Neural cell (in vitro differentiated cells): ENCODE data around the gene ENOX1. TPM values are rescaled to one million over a fixed set of nuclear protein-coding genes. Genes with fewer than 3 reads are reported as not detected.

Experiments
- H2AFZ ChIP-seq: fragments of 200-600, 300-800 bp; sonication (generic), shearing (Covaris generic); 2 replicates; pipeline ENCODE4 v1.6.0; 2014; ENCODE audit warnings: low read depth, mild to moderate bottlenecking, antibody characterized with exemption, low read length, moderate library complexity
- H3F3A ChIP-seq: fragments of 200-600 bp; shearing (Covaris generic); 2 replicates; pipeline ENCODE4 v1.6.1; 2016; ENCODE audit warnings: mild to moderate bottlenecking, moderate library complexity, mixed read lengths, antibody characterized with exemption, low read length; ENCODE audit not compliant: insufficient read depth, poor library complexity, severe bottlenecking
- H3K27ac ChIP-seq: fragments of 200-600, 300-800 bp; sonication (generic), shearing (Covaris generic); 2 replicates; pipeline ENCODE4 v1.5.1; 2014; ENCODE audit warnings: mild to moderate bottlenecking, low read length, moderate library complexity
- H3K27me3 ChIP-seq: fragments of 300-800, 200-600 bp; sonication (generic), shearing (Covaris generic); 2 replicates; pipeline ENCODE4 v1.6.0; 2014; ENCODE audit warnings: mild to moderate bottlenecking, low read depth, low read length, moderate library complexity; ENCODE audit not compliant: insufficient read depth
- H3K36me3 ChIP-seq: fragments of 300-800, 200-600 bp; sonication (generic), shearing (Covaris generic); 2 replicates; pipeline ENCODE4 v1.5.1; 2014; ENCODE audit warnings: mild to moderate bottlenecking, antibody characterized with exemption, low read length, moderate library complexity; ENCODE audit not compliant: insufficient read depth
- H3K4me2 ChIP-seq: fragments of 300-800, 200-600 bp; sonication (generic), shearing (Covaris generic); 2 replicates; pipeline ENCODE4 v1.6.0; 2014; ENCODE audit warnings: mild to moderate bottlenecking, low read length
- H3K4me3 ChIP-seq: fragments of 300-800, 200-600 bp; sonication (generic), shearing (Covaris generic); 2 replicates; pipeline ENCODE4 v1.5.1; 2014; ENCODE audit warnings: mild to moderate bottlenecking, low read length, moderate library complexity
- H3K79me2 ChIP-seq: fragments of 200-600 bp; shearing (Covaris generic); replicated peaks from 2 replicates; pipeline ENCODE4 v1.6.0; 2014; ENCODE audit warnings: mild to moderate bottlenecking, low read length, moderate library complexity; ENCODE audit not compliant: insufficient read depth
- H3K9ac ChIP-seq: fragments of 300-800, 200-600 bp; sonication (generic), shearing (Covaris generic); 2 replicates; pipeline ENCODE4 v1.6.1; 2016; ENCODE audit warnings: mild to moderate bottlenecking, low read length, mixed read lengths
- H3K9me2 ChIP-seq: fragments of 200-600 bp; shearing (Covaris generic); 2 replicates; pipeline ENCODE4 v1.6.1; 2016; ENCODE audit warnings: mild to moderate bottlenecking, low read length, mixed read lengths; ENCODE audit not compliant: insufficient read depth
- H3K9me3 ChIP-seq: fragments of 200-600, 300-800 bp; sonication (generic), shearing (Covaris generic); 2 replicates; pipeline ENCODE4 v1.6.1; 2016; ENCODE audit warnings: mild to moderate bottlenecking, mixed run types, low read length, moderate library complexity, mixed read lengths
- H4K20me1 ChIP-seq: fragments of 200-600 bp; shearing (Covaris generic); 2 replicates; pipeline ENCODE4 v1.6.1; 2016; ENCODE audit warnings: mild to moderate bottlenecking, mixed run types; ENCODE audit not compliant: insufficient read depth
- EP300 ChIP-seq: fragments of 450-650 bp; conservative IDR thresholded peaks from 2 replicates; pipeline ENCODE4 v1.6.1; 2014; ENCODE audit warnings: antibody characterized with exemption, mild to moderate bottlenecking, moderate library complexity; ENCODE audit not compliant: poor library complexity, severe bottlenecking
- EZH2 ChIP-seq: fragments of 200-600, 300-800 bp; shearing (Covaris generic), sonication (generic); IDR thresholded peaks from 2 replicates; pipeline ENCODE4 v1.6.1; 2014; ENCODE audit warnings: antibody characterized with exemption, low read length, borderline replicate concordance, mild to moderate bottlenecking; ENCODE audit not compliant: insufficient read depth, poor library complexity, severe bottlenecking
- MXI1 ChIP-seq: fragments of 450-650 bp; conservative IDR thresholded peaks from 2 replicates; pipeline ENCODE4 v1.6.1; 2014; ENCODE audit warnings: antibody characterized with exemption, mild to moderate bottlenecking; ENCODE audit not compliant: poor library complexity, severe bottlenecking
- POLR2AphosphoS5 ChIP-seq: IDR thresholded peaks from 2 replicates; pipeline ENCODE4 v1.6.1; 2012
- RAD21 ChIP-seq: fragments of 450-650 bp; conservative IDR thresholded peaks from 2 replicates; pipeline ENCODE4 v1.6.1; 2014; ENCODE audit warnings: antibody characterized with exemption, mild to moderate bottlenecking, moderate library complexity
- REST ChIP-seq: IDR thresholded peaks from 2 replicates; pipeline ENCODE4 v1.6.1; 2012; ENCODE audit warnings: borderline replicate concordance
- SMC3 ChIP-seq: fragments of 450-650 bp; conservative IDR thresholded peaks from 2 replicates; pipeline ENCODE4 v1.6.1; 2014; ENCODE audit warnings: antibody characterized with exemption, mild to moderate bottlenecking, moderate library complexity; ENCODE audit not compliant: poor library complexity
- TAF1 ChIP-seq: IDR thresholded peaks from 2 replicates; pipeline ENCODE4 v1.6.1; 2012; ENCODE audit warnings: low read depth
- polyA plus RNA-seq: library from polyadenylated mRNA; depleted of rRNA; stranded (reverse); fragments of >200 nt; gene quantifications from 2 replicates; pipeline ENCODE4 v1.2.3, GENCODE V29; 2014
- TF ChIP-seq, protein P1 (sequence below): fragments of 450-650 bp; IDR thresholded peaks from 2 replicates; pipeline ENCODE4 v1.5.1; 2014; ENCODE audit warnings: antibody characterized with exemption, mild to moderate bottlenecking, moderate library complexity; ENCODE audit not compliant: poor library complexity, severe bottlenecking

The ENOX1 gene
- polyA plus RNA-seq, 1 donor from 2014 or later, result 42.6 TPM

GRCh38 chr13:43482026-43482425, 304.7 kb downstream of the ENOX1 start:
- Histone ChIP-seq H3K4me2 (no peak overlapping the region), H3K27ac (peak overlapping the region; percentile 5), H3K9me3 (no peaks in the 10 kb centered on the region), H2AFZ (no peak overlapping the region), H3K9me2 (no peaks in the 10 kb centered on the region), H3K27me3 (no peaks in the 10 kb centered on the region), H3K4me3 (no peak overlapping the region), H4K20me1 (no peaks in the 10 kb centered on the region), H3K36me3 (peaks cover 3% of the 10 kb centered on the region), H3K79me2 (no peaks in the 10 kb centered on the region), H3F3A (no peaks in the 10 kb centered on the region), H3K9ac (no peak overlapping the region)
- TF ChIP-seq POLR2AphosphoS5 (no peak), TAF1 (no peak), EP300 (no peak), RAD21 (no peak), SMC3 (no peak), EZH2 (no peak), REST (no peak), MXI1 (no peak)
- TF ChIP-seq, protein P1, sequence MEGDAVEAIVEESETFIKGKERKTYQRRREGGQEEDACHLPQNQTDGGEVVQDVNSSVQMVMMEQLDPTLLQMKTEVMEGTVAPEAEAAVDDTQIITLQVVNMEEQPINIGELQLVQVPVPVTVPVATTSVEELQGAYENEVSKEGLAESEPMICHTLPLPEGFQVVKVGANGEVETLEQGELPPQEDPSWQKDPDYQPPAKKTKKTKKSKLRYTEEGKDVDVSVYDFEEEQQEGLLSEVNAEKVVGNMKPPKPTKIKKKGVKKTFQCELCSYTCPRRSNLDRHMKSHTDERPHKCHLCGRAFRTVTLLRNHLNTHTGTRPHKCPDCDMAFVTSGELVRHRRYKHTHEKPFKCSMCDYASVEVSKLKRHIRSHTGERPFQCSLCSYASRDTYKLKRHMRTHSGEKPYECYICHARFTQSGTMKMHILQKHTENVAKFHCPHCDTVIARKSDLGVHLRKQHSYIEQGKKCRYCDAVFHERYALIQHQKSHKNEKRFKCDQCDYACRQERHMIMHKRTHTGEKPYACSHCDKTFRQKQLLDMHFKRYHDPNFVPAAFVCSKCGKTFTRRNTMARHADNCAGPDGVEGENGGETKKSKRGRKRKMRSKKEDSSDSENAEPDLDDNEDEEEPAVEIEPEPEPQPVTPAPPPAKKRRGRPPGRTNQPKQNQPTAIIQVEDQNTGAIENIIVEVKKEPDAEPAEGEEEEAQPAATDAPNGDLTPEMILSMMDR, result no peak

GRCh38 chr13:43478902-43479301, 307.9 kb downstream of the ENOX1 start:
- no peak overlapping the region for H3K27ac ChIP-seq
- no peaks in the 10 kb centered on the region for H3K9me3 ChIP-seq
- H3F3A ChIP-seq, result no peaks in the 10 kb centered on the region
- H3K4me2 ChIP-seq, result no peak overlapping the region
- H3K4me3 ChIP-seq, result no peak overlapping the region
- no peaks in the 10 kb centered on the region for H3K79me2 ChIP-seq
- no peak overlapping the region for H3K9ac ChIP-seq
- no peak overlapping the region for H2AFZ ChIP-seq
- no peaks in the 10 kb centered on the region for H3K27me3 ChIP-seq
- no peaks in the 10 kb centered on the region for H3K9me2 ChIP-seq
- no peaks in the 10 kb centered on the region for H4K20me1 ChIP-seq
- H3K36me3 ChIP-seq, result peaks cover 3% of the 10 kb centered on the region
- TF ChIP-seq EZH2, result no peak
- no peak for TF ChIP-seq SMC3

DNA sequence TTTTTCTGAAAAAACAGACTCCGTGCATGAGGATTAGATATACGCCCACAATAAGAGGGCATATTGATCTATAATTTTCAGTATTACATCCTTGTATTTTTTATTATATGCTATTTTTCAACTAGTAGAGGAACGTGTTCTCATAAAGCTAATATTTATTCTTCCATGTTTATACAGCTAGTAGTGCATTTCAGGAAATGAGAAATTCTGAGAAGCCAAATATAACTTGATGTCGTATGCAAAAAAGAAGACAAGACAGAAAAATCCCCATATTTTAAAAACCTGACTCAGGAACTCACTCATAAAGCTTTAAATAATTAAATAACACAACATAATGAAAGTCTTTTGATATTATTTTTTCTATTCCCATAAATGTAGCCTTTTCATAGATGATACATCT, 308.6 kb downstream of the ENOX1 start:
- Histone ChIP-seq H2AFZ (no peak overlapping the region), H3K27me3 (no peaks in the 10 kb centered on the region), H3K9ac (no peak overlapping the region), H3K36me3 (peaks cover 3% of the 10 kb centered on the region), H3K79me2 (no peaks in the 10 kb centered on the region), H3K9me3 (no peaks in the 10 kb centered on the region), H3K4me2 (no peak overlapping the region), H3K4me3 (no peak overlapping the region), H3F3A (no peaks in the 10 kb centered on the region), H4K20me1 (no peaks in the 10 kb centered on the region), H3K9me2 (no peaks in the 10 kb centered on the region), H3K27ac (no peak overlapping the region)
- TF ChIP-seq POLR2AphosphoS5, result no peak
- TF ChIP-seq SMC3, result no peak
- no peak for TF ChIP-seq TAF1
- no peak for TF ChIP-seq REST
- no peak for TF ChIP-seq RAD21
- TF ChIP-seq EP300, result no peak
- no peak for TF ChIP-seq MXI1
- no peak for TF ChIP-seq EZH2
- TF ChIP-seq, protein P1, result no peak
